Stimulated activated CD8-positive, alpha-beta memory T cell treated with anti-CD3 and anti-CD28 coated beads, Interleukin-4, amount 100 ng/mL, for 4 hours (primary cell): ENCODE data around the gene CDR2L.
A peak's percentile ranks its signal among the peaks of the same experiment; 100 is the strongest.
"Not testable (repeated sequence)": the region's sequence is repeated elsewhere in the genome, so short reads cannot be mapped to it uniquely, and the experiment has no call there.

Source experiments
- DNase-seq, 2 donors: peaks; one replicate each; pipeline ENCODE4 v3.0.0-alpha.2; 2020; ENCODE audit warnings: low read depth in 2 of 2, low spot score in 1 of 2

The CDR2L gene

GRCh38 chr17:74959826-74960515 lies 27.5 kb upstream of the CDR2L start:
- no peak for DNase-seq

- DNase-seq: no peak
Measured at GRCh38 chr17:74960570-74961342, 26.7 kb upstream of the CDR2L start.

- peak; percentile 59 to 78 for DNase-seq
Measured at GRCh38 chr17:74961657-74962350, 25.6 kb upstream of the CDR2L start.

GRCh38 chr17:74962622-74963394 lies 24.6 kb upstream of the CDR2L start:
- no peak for DNase-seq

GRCh38 chr17:74963656-74964055 lies 23.8 kb upstream of the CDR2L start:
- DNase-seq: no peak

GRCh38 chr17:74964246-74964761 lies 23.1 kb upstream of the CDR2L start:
- no peak for DNase-seq

- no peak for DNase-seq
Measured at GRCh38 chr17:74964988-74965622, 22.3 kb upstream of the CDR2L start.

- no peak for DNase-seq
Measured at GRCh38 chr17:74968361-74968780, 19.1 kb upstream of the CDR2L start.

GRCh38 chr17:74969501-74969900 lies 17.9 kb upstream of the CDR2L start:
- not testable (repeated sequence) for DNase-seq

- DNase-seq: no peak
Measured at GRCh38 chr17:74970395-74970794, 17.0 kb upstream of the CDR2L start.

- DNase-seq: no peak
Measured at GRCh38 chr17:74971069-74971841, 16.2 kb upstream of the CDR2L start.

GRCh38 chr17:74971842-74972106 lies 15.7 kb upstream of the CDR2L start:
- DNase-seq: no peak

- peak; percentile 58 to 65 for DNase-seq
Measured at GRCh38 chr17:74972107-74972972, 15.1 kb upstream of the CDR2L start, which contains the start of gene HID1. HID1 (minus strand) TSS chr17:74972759; CDS start chr17:74972656, 103 bp downstream.

GRCh38 chr17:74972973-74973328 lies 14.5 kb upstream of the CDR2L start:
- DNase-seq: no peak

GRCh38 chr17:74975943-74976342 lies 11.5 kb upstream of the CDR2L start:
- no peak for DNase-seq

GRCh38 chr17:74977802-74978201 lies 9.6 kb upstream of the CDR2L start:
- DNase-seq: no peak

GRCh38 chr17:74978240-74978639 lies 9.2 kb upstream of the CDR2L start:
- DNase-seq: no peak

- no peak for DNase-seq
Measured at GRCh38 chr17:74979408-74980146, 7.9 kb upstream of the CDR2L start.
